ENCODE measurements around the gene RMI2. TPM values are rescaled to one million over a fixed set of nuclear protein-coding genes. Genes with fewer than 3 reads are reported as not detected.

RMI2 gene
- total RNA-seq = 5.3 and 6.8 TPM in 2 replicates

DNA sequence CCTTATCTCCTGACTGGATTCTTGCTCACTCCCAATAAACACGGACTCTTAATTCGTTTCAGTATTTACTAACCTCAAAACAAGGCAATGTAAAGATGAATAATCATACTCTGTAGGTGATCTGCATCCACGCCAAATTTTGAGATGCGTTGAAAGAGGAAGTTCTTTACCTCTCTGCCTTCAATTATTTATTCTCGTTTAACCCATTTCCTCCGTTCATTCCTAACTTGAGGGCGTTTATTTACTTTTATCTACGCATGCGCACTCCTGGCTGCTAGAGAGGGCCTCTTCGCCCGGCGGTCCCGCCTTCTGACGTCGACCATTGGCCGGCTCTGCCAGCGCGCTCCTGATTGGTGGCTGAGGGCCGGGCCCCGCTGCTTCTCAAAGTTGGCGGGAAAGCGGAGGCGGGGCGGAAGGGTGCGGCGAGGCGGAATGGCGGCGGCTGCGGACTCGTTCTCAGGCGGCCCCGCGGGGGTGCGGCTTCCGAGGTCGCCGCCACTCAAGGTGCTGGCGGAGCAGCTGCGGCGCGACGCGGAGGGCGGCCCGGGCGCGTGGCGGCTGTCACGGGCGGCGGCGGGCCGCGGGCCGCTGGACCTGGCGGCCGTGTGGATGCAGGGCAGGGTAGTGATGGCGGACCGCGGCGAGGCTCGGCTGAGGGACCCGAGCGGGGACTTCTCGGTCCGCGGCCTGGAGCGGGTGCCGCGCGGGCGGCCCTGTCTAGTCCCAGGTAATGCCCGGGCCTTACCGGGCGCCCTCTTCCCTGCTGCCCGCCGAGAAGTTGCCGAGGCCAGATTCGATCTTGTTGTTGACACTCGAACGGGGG lies at the start of gene RMI2:
TSS of gene RMI2 (plus strand) at position 420 of the 823 bp plus-strand sequence. CDS start at position 433, 13 bp downstream.

Other genes with a start within 250 kb of the RMI2 start
- 0.16 and 0.50 TPM in 2 replicates for gene SOCS1, start 89.3 kb upstream of the RMI2 start, total RNA-seq
- gene TNP2, start 76.1 kb upstream of the RMI2 start, total RNA-seq = not detected in 2 replicates
- not detected in 2 replicates for gene PRM3, start 71.8 kb upstream of the RMI2 start, total RNA-seq
- gene PRM2, start 69.0 kb upstream of the RMI2 start, total RNA-seq = not detected in 2 replicates
- gene PRM1, start 64.1 kb upstream of the RMI2 start, total RNA-seq = not detected in 2 replicates
- 0.81 and 3.1 TPM in 2 replicates for gene LITAF, start 241.5 kb downstream of the RMI2 start, total RNA-seq